Hepatocyte (in vitro differentiated cells): ENCODE data around the gene INPP4B.

Experiments
- CTCF ChIP-seq: fragments of 200-600 bp; sonication (generic); IDR thresholded peaks from 2 replicates; pipeline ENCODE4 v1.5.1; 2016; ENCODE audit warnings: antibody characterized with exemption, mild to moderate bottlenecking; ENCODE audit not compliant: poor library complexity
- EZH2 ChIP-seq: fragments of 200-600 bp; sonication (generic); IDR thresholded peaks from 2 replicates; pipeline ENCODE4 v1.6.1; 2016; ENCODE audit warnings: antibody characterized with exemption, mild to moderate bottlenecking, borderline replicate concordance

GRCh38 chr4:142307857-142308256, 538.2 kb downstream of the INPP4B start:
- no peak for TF ChIP-seq CTCF
- no peak for TF ChIP-seq EZH2
